HepG2 (cell line): ENCODE results near the gene FAM50A. TPM values are rescaled to one million over a fixed set of nuclear protein-coding genes. Genes with fewer than 3 reads are reported as not detected.
A peak's percentile ranks its signal among the peaks of the same experiment; 100 is the strongest.

Experiments used
- BRCA1 ChIP-seq: sonication (generic); formaldehyde crosslinking; IDR thresholded peaks from 2 replicates; pipeline ENCODE4 v1.4.0; 2020; ENCODE audit warnings: missing genetic modification reagents
- CBX5 ChIP-seq: sonication (generic); formaldehyde crosslinking; IDR thresholded peaks from 2 replicates; pipeline ENCODE4 v1.4.0; 2020; ENCODE audit warnings: missing genetic modification reagents, borderline replicate concordance
- CSRNP1 ChIP-seq: sonication (generic); formaldehyde crosslinking; IDR thresholded peaks from 2 replicates; pipeline ENCODE4 v1.8.1; 2023; ENCODE audit warnings: mild to moderate bottlenecking, missing genetic modification reagents
- HOXA3 ChIP-seq: sonication (generic); formaldehyde crosslinking; IDR thresholded peaks from 2 replicates; pipeline ENCODE4 v1.5.0; 2020; ENCODE audit warnings: missing genetic modification reagents
- JUNB ChIP-seq: sonication (generic); formaldehyde crosslinking; IDR thresholded peaks from 2 replicates; pipeline ENCODE4 v1.8.0; 2022; ENCODE audit warnings: missing genetic modification reagents, mild to moderate bottlenecking, borderline replicate concordance
- KAT8 ChIP-seq: IDR thresholded peaks from 2 replicates; pipeline ENCODE4 v1.6.1; 2016; ENCODE audit warnings: missing genetic modification reagents, missing compliant biosample characterization
- KDM5A ChIP-seq: fragments of 200-600 bp; sonication (generic); IDR thresholded peaks from 2 replicates; pipeline ENCODE4 v1.7.0; 2018; ENCODE audit warnings: antibody characterized with exemption, mild to moderate bottlenecking, low read length, borderline replicate concordance
- MLLT10 ChIP-seq: sonication (generic); formaldehyde crosslinking; IDR thresholded peaks from 2 replicates; pipeline ENCODE4 v1.4.0; 2020; ENCODE audit warnings: missing genetic modification reagents
- MXD4 ChIP-seq: IDR thresholded peaks from 2 replicates; pipeline ENCODE4 v1.6.1; 2016; ENCODE audit warnings: mild to moderate bottlenecking, missing biosample characterization, missing genetic modification reagents
- PBX2 ChIP-seq: IDR thresholded peaks from 2 replicates; pipeline ENCODE4 v1.6.1; 2016; ENCODE audit warnings: control low read depth
- PBX3 ChIP-seq: sonication (generic); formaldehyde crosslinking; IDR thresholded peaks from 2 replicates; pipeline ENCODE4 v1.8.1; 2023; ENCODE audit warnings: missing genetic modification reagents, inconsistent platforms, borderline replicate concordance
- PCBP1 ChIP-seq: fragments of 200-400 bp; formaldehyde crosslinking; IDR thresholded peaks from 2 replicates; pipeline ENCODE4 v1.6.1; 2017; ENCODE audit warnings: mild to moderate bottlenecking, low read depth, low read length, borderline replicate concordance
- PRDM15 ChIP-seq: sonication (generic); formaldehyde crosslinking; IDR thresholded peaks from 2 replicates; pipeline ENCODE4 v1.4.0; 2020; ENCODE audit warnings: missing genetic modification reagents
- RBFOX2 ChIP-seq: fragments of 200-400 bp; formaldehyde crosslinking; IDR thresholded peaks from 2 replicates; pipeline ENCODE4 v1.6.1; 2017; ENCODE audit warnings: low read depth, mild to moderate bottlenecking, low read length
- RFXAP ChIP-seq: sonication (generic); formaldehyde crosslinking; IDR thresholded peaks from 2 replicates; pipeline ENCODE4 v1.4.0; 2020; ENCODE audit warnings: missing genetic modification reagents, borderline replicate concordance
- ZNF547 ChIP-seq: sonication (generic); formaldehyde crosslinking; IDR thresholded peaks from 2 replicates; pipeline ENCODE4 v1.5.1; 2020; ENCODE audit warnings: mild to moderate bottlenecking, missing genetic modification reagents
- ZNF558 ChIP-seq: sonication (generic); formaldehyde crosslinking; IDR thresholded peaks from 2 replicates; pipeline ENCODE4 v1.9.0; 2022; ENCODE audit warnings: mild to moderate bottlenecking, missing genetic modification reagents, borderline replicate concordance
- ZNF619 ChIP-seq: sonication (generic); formaldehyde crosslinking; IDR thresholded peaks from 2 replicates; pipeline ENCODE4 v1.4.0; 2020; ENCODE audit warnings: mild to moderate bottlenecking, missing genetic modification reagents
- polyA plus RNA-seq, 8 experiments: library from polyadenylated mRNA; depleted of rRNA in 3 of 8; stranded (reverse) in 7 of 8; unstranded in 1 of 8; fragments of >200 nt; fragmentation: Illumina TruSeq in 4 of 8; extraction: Trizol in 4 of 8; gene quantifications; 2 replicates each; pipeline versions ENCODE4 v1.2.1 to v1.2.3, GENCODE V29; 2011 to 2016; ENCODE audit warnings: low read depth in 4 of 8, missing spikeins in 1 of 8, mixed read lengths in 1 of 8; ENCODE audit not compliant: insufficient read depth in 1 of 8
- total RNA-seq, 5 experiments: library from RNA; depleted of rRNA; stranded (reverse); fragments of >200 nt; fragmentation: Illumina TruSeq; extraction: Trizol; gene quantifications; 2 replicates each; pipeline ENCODE4 v1.2.3, GENCODE V29; 2016; ENCODE audit warnings: low read depth in 1 of 5

FAM50A gene
- total and polyA plus RNA-seq, 2 of the 13 experiments (the other 11 are each of a cell fraction or from before 2014, with no cell fraction given) = 30.7 to 40.7 TPM

- TF ChIP-seq HOXA3 (CRISPR knock-in tag) (0 out of 2 replicates have a peak, but pooled peaks have one; percentile 8), KAT8 (no peak), PRDM15 (CRISPR knock-in tag) (no peak), PCBP1 (no peak), MXD4 (CRISPR knock-in tag) (no peak), ZNF619 (CRISPR knock-in tag) (no peak), ZNF547 (CRISPR knock-in tag) (no peak), RBFOX2 (peak; percentile 39; the same call in 1 of the 2 replicates), RFXAP (no peak), PBX3 (CRISPR knock-in tag) (no peak), CBX5 (CRISPR knock-in tag) (no peak), MLLT10 (CRISPR knock-in tag) (no peak), PBX2 (CRISPR knock-in tag) (no peak), CSRNP1 (no peak), ZNF558 (CRISPR knock-in tag) (no peak), KDM5A (no peak), JUNB (CRISPR knock-in tag) (no peak), BRCA1 (CRISPR knock-in tag) (no peak)
Observed at GRCh38 chrX:154443992-154444754, at the start of gene FAM50A (continued).
